Renal cortex interstitium (tissue), 11 donors: Measurements from ENCODE around the gene JOSD1. TPM values are rescaled to one million over a fixed set of nuclear protein-coding genes. Genes with fewer than 3 reads are reported as not detected.
A peak's percentile ranks its signal among the peaks of the same experiment; 100 is the strongest.

ENCODE experiments used
- DNase-seq, 11 donors: peaks; one replicate each; pipeline ENCODE4 v3.0.0-alpha.2; 2013; ENCODE audit warnings: low read depth in 9 of 11, low spot score in 4 of 11; ENCODE audit errors: extremely low read depth in 1 of 11
- polyA plus RNA-seq, 3 donors: library from polyadenylated mRNA; unstranded; fragments of 120-200 nt; gene quantifications; one replicate each; pipeline ENCODE4 v1.2.1, GENCODE V29; 2013; ENCODE audit not compliant: insufficient read length in 3 of 3

Gene JOSD1
- polyA plus RNA-seq, 3 donors = 41.5 to 45.3 (median 42.6) TPM

- DNase-seq = peak in 1 of 11 donors; percentile 52
Measured at GRCh38 chr22:38700270-38700788, 414 bp downstream of the JOSD1 start.

GRCh38 chr22:38699784-38700183, 959 bp downstream of the JOSD1 start:
- DNase-seq = no peak

DNA sequence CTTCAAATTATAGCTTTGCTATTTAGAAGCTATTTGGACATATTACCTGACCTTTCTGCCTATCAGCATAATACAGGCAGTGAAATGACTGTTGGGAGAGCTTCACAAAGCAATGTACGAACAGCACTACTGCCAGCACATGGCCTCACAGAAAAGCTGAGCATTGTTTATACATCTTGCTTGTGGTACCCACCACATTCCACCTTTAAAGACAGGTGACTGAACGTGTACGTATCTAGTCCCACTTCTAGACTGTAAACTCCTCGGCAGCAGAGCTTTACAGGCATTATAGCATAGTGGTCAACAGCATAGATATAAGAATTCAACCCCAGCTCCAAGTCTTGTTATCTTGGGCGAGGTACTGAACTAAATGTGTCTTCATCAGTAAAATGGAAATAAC, 1.6 kb downstream of the JOSD1 start:
- DNase-seq = no peak

DNA sequence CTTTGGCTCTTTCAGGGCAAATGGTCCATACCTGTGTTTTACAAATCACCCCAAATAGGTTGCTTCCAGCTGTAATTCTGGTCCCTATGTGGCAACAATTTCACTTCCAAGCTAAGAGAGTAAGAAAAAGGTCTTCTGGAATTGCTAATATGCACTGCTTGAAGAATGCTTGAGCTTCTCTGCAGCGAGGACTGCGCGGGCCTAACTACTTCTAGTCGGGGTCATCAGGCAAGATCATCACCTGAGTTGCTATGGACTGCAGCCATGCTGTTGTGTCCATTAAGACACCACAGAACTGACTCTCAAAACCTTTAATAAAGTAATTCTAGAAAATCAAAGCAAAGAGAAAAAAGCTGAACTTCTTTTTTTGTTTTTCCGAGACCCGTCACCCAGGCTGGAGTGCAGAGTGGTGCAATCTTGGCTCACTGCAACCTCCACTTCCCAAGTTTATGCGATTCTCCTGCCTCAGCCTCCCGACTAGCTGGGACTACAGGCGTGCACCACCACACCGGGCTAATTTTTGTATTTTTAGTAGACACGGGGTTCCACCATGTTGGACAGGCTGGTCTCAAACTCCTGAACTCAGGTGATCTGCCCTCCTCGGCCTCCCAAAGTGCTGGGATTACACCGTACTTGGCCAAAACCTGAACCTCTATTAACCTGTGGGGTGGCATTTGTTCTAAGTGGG, 2.2 kb downstream of the JOSD1 start:
- DNase-seq = no peak

DNA sequence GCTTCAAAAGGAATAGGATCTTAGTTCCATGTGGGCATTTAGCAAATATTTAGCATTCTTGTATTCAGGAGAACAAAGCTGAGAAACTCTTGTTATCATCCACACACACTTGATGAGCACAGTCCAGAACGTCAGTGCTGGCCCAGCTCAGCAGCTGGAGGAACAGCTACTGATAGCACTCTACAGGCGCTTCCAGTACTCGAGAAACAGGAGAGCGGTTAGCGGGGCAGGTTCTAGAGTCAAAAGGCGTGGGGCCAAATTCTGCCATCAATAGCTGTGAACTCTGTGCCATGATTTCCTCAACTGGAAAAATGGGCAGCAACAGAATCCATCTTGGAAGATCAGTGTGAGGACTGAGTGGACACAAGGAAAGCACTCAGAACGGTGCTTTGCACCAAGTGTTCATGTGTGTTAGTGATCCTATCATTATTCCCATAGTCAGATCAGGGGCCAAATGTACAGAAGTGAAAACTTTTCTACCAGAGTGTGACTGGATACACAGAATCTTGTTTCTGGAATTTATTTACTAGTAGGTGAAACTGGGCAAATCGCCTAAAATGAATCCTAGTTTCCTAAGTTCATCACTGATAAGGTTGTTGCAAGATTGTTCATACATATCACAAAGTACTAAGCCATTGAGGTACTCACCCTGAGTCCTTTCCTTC, 3.2 kb downstream of the JOSD1 start:
- DNase-seq = no peak

DNA sequence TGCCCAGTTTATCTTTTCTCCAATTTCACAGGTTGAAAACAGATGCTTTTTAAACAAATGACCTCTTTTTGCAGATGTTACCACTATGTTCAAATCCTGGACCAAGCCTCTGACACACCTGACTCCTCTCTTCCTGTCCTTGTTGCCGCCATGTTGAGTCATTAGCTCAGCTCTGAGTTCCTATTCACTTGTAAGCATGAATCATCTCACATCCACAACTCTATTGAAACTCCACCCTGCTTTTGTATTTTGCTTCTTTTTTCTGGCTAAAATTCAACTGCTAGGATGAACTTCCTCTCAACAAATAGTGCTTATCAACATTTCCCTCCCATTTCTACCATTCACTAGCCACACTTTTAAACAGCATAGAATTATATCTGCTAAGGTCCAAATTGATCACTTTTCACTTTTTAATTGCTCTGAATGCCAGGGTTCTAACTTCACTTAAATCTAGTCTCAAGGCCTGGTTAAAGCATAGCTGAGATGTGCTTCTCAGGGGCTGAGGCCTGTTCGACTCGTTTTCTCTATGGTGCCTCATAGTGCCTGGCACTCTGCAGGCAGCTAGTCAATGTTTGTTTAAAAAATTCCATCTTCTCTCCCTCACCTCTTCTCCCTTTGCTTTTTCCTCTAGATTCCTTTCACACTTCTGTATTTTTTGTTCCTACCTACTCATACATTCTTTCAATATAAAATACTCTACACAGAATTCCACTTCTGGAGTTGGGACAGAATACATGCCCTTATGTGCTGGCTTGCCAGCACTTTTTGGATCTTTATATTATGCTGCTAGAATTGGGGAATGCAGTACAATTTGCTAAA, 3.9 kb downstream of the JOSD1 start:
- no peak for DNase-seq

- no peak for DNase-seq
Measured at GRCh38 chr22:38694940-38695339, 5.8 kb downstream of the JOSD1 start.

GRCh38 chr22:38694049-38694448, 6.7 kb downstream of the JOSD1 start:
- DNase-seq = no peak

DNA sequence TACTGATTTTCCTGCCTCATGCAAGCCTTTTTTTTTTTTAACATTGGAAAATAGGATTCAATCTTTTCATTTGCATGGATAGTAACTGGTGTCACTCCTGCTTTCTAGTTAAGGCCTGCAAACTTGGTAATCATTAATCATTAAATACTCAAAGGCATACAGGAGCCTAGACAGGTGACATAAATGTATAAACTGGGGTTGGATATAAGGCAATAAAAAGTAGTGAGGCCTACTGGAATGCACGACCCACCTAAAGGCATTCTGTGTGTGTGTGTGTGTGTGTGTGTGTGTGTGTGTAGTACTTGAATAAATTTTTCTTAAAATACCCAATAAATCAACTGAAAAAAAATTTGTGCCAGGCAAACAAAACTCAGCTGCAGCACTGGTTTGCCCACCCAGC, 11.1 kb downstream of the JOSD1 start:
- DNase-seq = no peak

GRCh38 chr22:38685761-38686160, 15.0 kb downstream of the JOSD1 start:
- DNase-seq = no peak

- DNase-seq = no peak
Measured at GRCh38 chr22:38684895-38685294, 15.8 kb downstream of the JOSD1 start.

DNA sequence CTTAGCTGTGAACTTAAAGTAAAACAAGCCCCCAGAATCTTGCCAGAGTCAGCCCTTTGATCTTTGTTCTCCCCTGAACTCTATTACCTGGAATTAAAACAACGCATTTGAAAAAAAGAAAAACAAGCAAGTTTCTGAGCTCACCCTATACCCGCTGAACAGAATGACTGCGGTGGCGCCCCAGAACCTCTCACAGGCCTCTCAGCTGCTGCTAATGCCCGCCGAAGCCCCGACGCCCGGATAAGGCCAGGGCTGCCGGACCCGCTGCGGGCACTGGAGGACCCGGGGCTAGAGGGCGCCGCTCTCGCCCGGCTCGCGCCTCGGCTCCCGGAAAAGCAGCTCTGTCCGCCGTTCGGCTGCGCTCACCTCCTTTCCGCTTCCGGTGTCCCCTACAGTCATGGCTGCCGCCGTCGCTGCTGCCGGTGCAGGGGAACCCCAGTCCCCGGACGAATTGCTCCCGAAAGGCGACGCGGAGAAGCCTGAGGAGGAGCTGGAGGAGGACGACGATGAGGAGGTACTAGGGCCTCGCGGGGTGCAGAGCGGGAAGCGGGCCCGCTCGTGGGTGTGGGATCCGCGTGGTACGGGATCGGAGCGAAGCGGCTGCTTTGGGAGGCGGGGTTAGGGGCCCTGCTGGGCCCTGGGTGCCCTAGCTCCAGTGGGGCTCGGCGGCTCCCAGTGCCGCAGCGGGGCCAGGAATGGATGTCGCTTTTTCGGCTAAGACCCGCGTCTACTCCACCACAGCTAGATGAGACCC, 19.0 kb downstream of the JOSD1 start, which contains the start of gene TOMM22:
Gene TOMM22 (plus strand): TSS at position 376 of the 754 bp plus-strand sequence. CDS start 22 bp downstream, at position 398.
- DNase-seq = peak in 9 of 11 donors; percentile 55 to 87 (median 83)

GRCh38 chr22:38675833-38676232, 24.9 kb downstream of the JOSD1 start:
- DNase-seq = no peak

GRCh38 chr22:38674888-38675287, 25.9 kb downstream of the JOSD1 start:
- no peak for DNase-seq

- peak in 6 of 11 donors; percentile 3 to 18 (median 6) for DNase-seq
Measured at GRCh38 chr22:38657045-38657909, 43.5 kb downstream of the JOSD1 start.

DNA sequence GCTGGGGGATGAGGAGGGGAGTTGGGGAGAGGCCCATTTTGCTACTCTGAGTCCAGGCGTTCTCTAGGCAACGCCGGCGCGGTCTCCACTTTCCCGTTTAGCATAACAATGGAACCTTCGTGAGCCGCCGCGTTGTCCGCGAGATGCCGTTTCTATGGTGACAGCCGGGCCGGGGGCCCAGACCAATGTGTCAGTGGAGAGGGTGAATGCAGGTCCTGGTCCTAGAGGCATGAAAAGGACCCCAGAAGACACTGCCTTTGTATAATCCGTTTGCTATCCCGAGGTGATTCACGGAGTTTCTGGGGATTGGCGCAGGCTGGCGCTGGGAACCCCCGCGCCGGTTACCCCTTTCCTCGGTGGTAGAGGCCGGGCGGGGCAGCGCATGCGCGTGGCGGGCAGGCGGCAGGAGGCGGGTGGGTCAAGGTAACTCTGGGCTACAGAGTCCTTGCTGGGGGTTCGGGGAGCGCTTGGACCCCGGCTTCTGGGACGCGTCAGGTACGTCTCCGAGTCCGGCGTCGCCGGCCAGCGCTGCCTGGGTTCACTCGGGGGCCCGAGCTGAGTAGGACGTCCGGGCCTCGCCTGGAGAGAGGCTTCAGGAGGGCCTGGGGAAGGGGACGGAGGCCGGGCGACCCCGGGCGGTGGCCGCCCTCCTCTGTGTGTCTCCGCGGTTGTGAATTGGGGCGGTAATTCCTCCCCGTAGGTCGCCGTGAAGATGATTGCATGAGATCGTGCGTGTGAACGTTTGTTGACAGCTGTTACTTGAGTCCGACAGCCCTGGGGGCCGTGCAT, 44.3 kb downstream of the JOSD1 start, which contains the start of the genes CBY1 and FAM227A:
Gene CBY1 (plus strand): TSS at position 383 of the 789 bp plus-strand sequence. CDS start 11,417 bp downstream, outside the sequence.
Gene FAM227A (minus strand): TSS at position 137 of the 789 bp plus-strand sequence. CDS start 6,224 bp downstream, outside the sequence.
- peak; percentile 78 to 89 (median 84) for DNase-seq
